ENCODE results near the gene SKAP2.

The SKAP2 gene

GRCh38 chr7:26626156-26626555 is 238.2 kb downstream of the SKAP2 start:
- in situ Hi-C loops (cut with MboI; ENCODE audit: low sequenced_read_pairs, unreplicated experiment): no loop called here
- no peak for TF ChIP-seq CTCF (IDR thresholded peaks at IDR 0.05; ENCODE audit: borderline replicate concordance, control extremely low read depth, extremely low read depth, insufficient read depth, missing control alignments)
- no peak for DNase-seq (ENCODE audit: low spot score)

GRCh38 chr7:26625286-26625685 is 239.1 kb downstream of the SKAP2 start:
- DNase-seq (ENCODE audit: low spot score): no peak
- in situ Hi-C loops (cut with MboI; ENCODE audit: low sequenced_read_pairs, unreplicated experiment): no loop called here
- no peak for TF ChIP-seq CTCF (IDR thresholded peaks at IDR 0.05; ENCODE audit: borderline replicate concordance, control extremely low read depth, extremely low read depth, insufficient read depth, missing control alignments)

- in situ Hi-C loops (cut with MboI; ENCODE audit: low sequenced_read_pairs, unreplicated experiment): no loop called here
- no peak for DNase-seq (ENCODE audit: low spot score)
- no peak for TF ChIP-seq CTCF (IDR thresholded peaks at IDR 0.05; ENCODE audit: borderline replicate concordance, control extremely low read depth, extremely low read depth, insufficient read depth, missing control alignments)
Observed at GRCh38 chr7:26624839-26625238, 239.6 kb downstream of the SKAP2 start.

DNA sequence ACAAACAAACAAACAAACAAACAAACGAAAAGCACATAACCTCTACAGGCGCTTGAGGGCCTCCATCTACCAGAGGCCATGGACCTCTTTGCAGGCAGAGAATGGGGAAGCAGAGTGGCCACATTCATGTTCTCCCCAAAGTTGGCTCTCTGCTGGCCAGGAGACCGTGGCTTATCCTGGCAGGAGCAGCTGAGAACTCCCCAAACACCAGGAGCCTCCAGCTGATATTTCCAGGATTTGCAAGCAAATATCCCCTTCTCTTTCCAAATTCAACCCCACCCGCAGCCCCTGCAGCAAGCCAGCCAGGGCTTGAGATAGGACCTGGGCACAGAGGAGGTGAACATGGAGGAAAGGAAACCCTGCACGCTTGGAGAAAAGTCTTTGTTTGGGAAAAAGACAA is 240.0 kb downstream of the SKAP2 start:
- no peak for TF ChIP-seq CTCF (IDR thresholded peaks at IDR 0.05; ENCODE audit: borderline replicate concordance, control extremely low read depth, extremely low read depth, insufficient read depth, missing control alignments)
- no peak for DNase-seq (ENCODE audit: low spot score)
- in situ Hi-C loops (cut with MboI; ENCODE audit: low sequenced_read_pairs, unreplicated experiment): no loop called here

DNA sequence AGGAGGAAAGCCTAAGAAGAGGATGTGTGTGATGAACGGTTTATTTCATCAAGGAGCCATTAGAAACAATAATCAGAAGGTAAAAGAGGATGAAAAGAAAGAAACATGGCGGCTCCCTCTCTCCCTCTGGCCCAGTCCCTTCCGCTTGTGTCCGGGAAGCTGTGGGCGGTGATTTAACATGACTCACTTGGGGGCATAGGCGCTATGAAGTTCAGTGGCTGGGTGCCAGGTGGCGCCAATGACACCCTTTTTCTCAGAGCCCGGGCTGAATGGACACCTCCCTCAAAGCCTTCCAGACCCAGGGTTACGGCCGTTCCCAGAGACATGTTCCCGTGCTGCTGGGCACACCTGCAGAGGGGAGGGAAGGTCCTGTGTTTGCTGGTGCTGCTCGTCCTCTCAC is 244.0 kb downstream of the SKAP2 start:
- no peak for TF ChIP-seq CTCF (IDR thresholded peaks at IDR 0.05; ENCODE audit: borderline replicate concordance, control extremely low read depth, extremely low read depth, insufficient read depth, missing control alignments)
- in situ Hi-C loops (cut with MboI; ENCODE audit: low sequenced_read_pairs, unreplicated experiment): no loop called here
- no peak for DNase-seq (ENCODE audit: low spot score)

DNA sequence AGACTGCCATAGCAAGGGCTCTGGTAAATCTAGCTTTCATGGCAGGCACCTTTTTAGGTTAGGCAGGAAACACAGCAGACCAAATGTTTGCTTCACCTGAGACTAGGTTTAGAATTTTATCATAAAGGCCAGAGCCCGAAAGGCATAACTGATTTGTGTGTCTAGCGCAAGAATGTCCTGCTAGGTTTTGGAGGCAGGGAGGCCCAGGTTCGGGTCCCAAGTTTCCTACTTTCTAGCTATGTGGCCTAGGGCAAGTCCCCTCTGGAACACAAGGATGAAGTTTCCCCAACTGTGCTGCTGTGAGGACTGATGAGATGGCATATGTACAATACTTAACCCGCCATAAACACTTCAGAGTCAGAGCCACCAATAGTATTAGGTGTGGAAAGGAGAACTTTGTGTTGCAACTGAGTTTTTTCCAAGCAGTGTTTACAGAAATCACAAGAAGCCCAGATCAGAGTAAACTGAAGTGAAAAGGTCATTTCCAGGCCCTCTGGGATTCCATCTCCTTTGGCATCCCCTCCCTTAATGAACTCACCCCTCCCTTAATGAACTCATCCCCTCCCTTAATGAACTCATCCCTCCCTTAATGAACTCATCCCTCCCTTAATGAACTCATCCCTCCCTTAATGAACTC is 244.9 kb downstream of the SKAP2 start:
- TF ChIP-seq CTCF (IDR thresholded peaks at IDR 0.05; ENCODE audit: borderline replicate concordance, control extremely low read depth, extremely low read depth, insufficient read depth, missing control alignments): no peak
- DNase-seq (ENCODE audit: low spot score): no peak
- in situ Hi-C loops (cut with MboI; ENCODE audit: low sequenced_read_pairs, unreplicated experiment): no loop called here

Measured in GM13976 (cell line).